CD4-positive, alpha-beta T cell (primary cell): ENCODE results near the gene MAOA. TPM values are rescaled to one million over a fixed set of nuclear protein-coding genes. Genes with fewer than 3 reads are reported as not detected.

Source experiments
- ATAC-seq: fragments of 200-7000 bp; cut with Tn5 transposase; one replicate; pipeline ENCODE4 v1.10.0; 2022; ENCODE audit warnings: mild to moderate bottlenecking; ENCODE audit not compliant: poor library complexity
- CTCF ChIA-PET: fragments of 350-600 bp; sonication (Branson Sonifier 250); formaldehyde crosslinking; loops from one replicate; lab custom pipeline; 2021; ENCODE audit warnings: antibody characterized with exemption, inconsistent platforms; lab: Charles Lee
- POLR2A ChIA-PET: fragments of 350-600 bp; sonication (Branson Sonifier 250); formaldehyde crosslinking; loops from one replicate; lab custom pipeline; 2021; ENCODE audit warnings: antibody characterized with exemption, inconsistent platforms; lab: Charles Lee
- DNase-seq, 14 experiments: peaks; one replicate each; pipeline ENCODE4 v3.0.0-alpha.2; 2013 to 2020; ENCODE audit warnings: mixed read lengths in 2 of 14
- H3K27ac ChIP-seq, 2 donors: one replicate each; pipeline versions ENCODE4 v1.5.1 to v1.7.0; 2013; ENCODE audit warnings: low read length in 2 of 2, low read depth in 1 of 2, mild to moderate bottlenecking in 1 of 2
- H3K27me3 ChIP-seq, 2 experiments: 1 replicate in 1 of 2; 2 replicates in 1 of 2; pipeline versions ENCODE4 v1.6.1 to v1.7.0; 2013; ENCODE audit warnings: low read length in 2 of 2, control low read depth in 1 of 2, mild to moderate bottlenecking in 1 of 2, moderate library complexity in 1 of 2; ENCODE audit not compliant: insufficient read depth in 2 of 2, control insufficient read depth in 1 of 2
- H3K36me3 ChIP-seq: one replicate; pipeline ENCODE4 v1.6.1; 2013; ENCODE audit warnings: low read length, control low read depth; ENCODE audit not compliant: insufficient read depth
- H3K4me1 ChIP-seq: one replicate; pipeline ENCODE4 v1.6.1; 2013; ENCODE audit warnings: low read length, control low read depth; ENCODE audit not compliant: insufficient read depth
- H3K4me3 ChIP-seq: one replicate; pipeline ENCODE4 v1.5.1; 2013; ENCODE audit warnings: mild to moderate bottlenecking, low read length, moderate library complexity
- H3K9me3 ChIP-seq, 2 experiments: 1 replicate in 1 of 2; 2 replicates in 1 of 2; pipeline versions ENCODE4 v1.6.1 to v1.7.0; 2013; ENCODE audit warnings: low read length in 2 of 2, mild to moderate bottlenecking in 2 of 2, control low read depth in 1 of 2, moderate library complexity in 1 of 2; ENCODE audit not compliant: control insufficient read depth in 1 of 2, insufficient read depth in 1 of 2
- H3K27ac Mint-ChIP-seq: one replicate; pipeline ENCODE4 v1.8.0; 2020; ENCODE audit warnings: mixed read lengths
- H3K27me3 Mint-ChIP-seq: one replicate; pipeline ENCODE4 v1.8.0; 2021; ENCODE audit warnings: mixed read lengths
- H3K36me3 Mint-ChIP-seq: one replicate; pipeline ENCODE4 v1.8.0; 2021; ENCODE audit warnings: low read depth, mixed read lengths
- H3K4me1 Mint-ChIP-seq: one replicate; pipeline ENCODE4 v1.8.0; 2021; ENCODE audit warnings: low read depth, mixed read lengths
- H3K4me3 Mint-ChIP-seq: one replicate; pipeline ENCODE4 v1.8.0; 2020; ENCODE audit warnings: mild to moderate bottlenecking, mixed read lengths
- H3K9me3 Mint-ChIP-seq: one replicate; pipeline ENCODE4 v1.8.0; 2020; ENCODE audit warnings: mixed read lengths
- intact Hi-C, 2 experiments: fragments of 100-400 bp; cut with DNase I in 1 of 2; cut with micrococcal nuclease in 1 of 2; formaldehyde crosslinking; loops; one replicate each; pipeline versions ENCODE4 v1.15.1 to v1.9.0; 2023 to 2025; cut with DNase I, micrococcal nuclease
- total RNA-seq, 174 experiments: library from RNA in 2 of 174; stranded (reverse) in 2 of 174; gene quantifications; one replicate each; pipeline ENCODE4 v1.2.3 and lab custom pipeline; 2021 to 2026
- TF ChIP-seq, protein P1 (sequence below): fragments of 200-600 bp; IDR thresholded peaks from one replicate; pipeline ENCODE4 v1.8.0; 2022; ENCODE audit warnings: antibody characterized with exemption, mild to moderate bottlenecking

Gene MAOA
- total RNA-seq, 2 experiments from 2014 or later, result not detected

DNA sequence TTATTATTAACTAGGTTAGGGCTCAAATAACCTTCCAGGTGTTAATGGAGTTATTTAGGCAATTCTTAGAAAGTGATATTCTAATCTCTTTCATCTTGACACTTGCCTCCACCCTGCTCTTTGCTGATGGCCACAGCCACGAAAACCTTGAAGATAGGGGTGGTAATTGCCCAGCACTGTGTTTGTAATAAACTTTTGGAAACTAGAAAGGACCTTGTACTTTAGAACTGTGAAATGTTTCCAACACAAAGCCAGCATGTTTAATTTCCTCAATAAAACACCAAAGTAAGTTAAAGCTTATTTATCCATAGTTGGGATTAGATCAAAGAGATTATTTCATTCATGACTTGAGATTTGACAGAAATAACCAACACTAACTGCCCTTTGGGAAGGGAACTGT is 78.3 kb downstream of the MAOA start:
- DNase-seq, result no peak
- no peak overlapping the region for H3K27ac Mint-ChIP-seq
- POLR2A ChIA-PET, result no interaction called here
- ATAC-seq, result no peak
- no peaks in the 10 kb centered on the region for H3K9me3 ChIP-seq
- H3K4me1 ChIP-seq, result no peaks in the 10 kb centered on the region
- H3K4me1 Mint-ChIP-seq, result no peaks in the 10 kb centered on the region
- H3K27me3 Mint-ChIP-seq, result peaks cover 5% of the 10 kb centered on the region
- H3K4me3 ChIP-seq, result no peak overlapping the region
- no peaks in the 10 kb centered on the region for H3K36me3 Mint-ChIP-seq
- CTCF ChIA-PET, result no interaction called here
- intact Hi-C loops, result no loop called here
- TF ChIP-seq, protein P1, sequence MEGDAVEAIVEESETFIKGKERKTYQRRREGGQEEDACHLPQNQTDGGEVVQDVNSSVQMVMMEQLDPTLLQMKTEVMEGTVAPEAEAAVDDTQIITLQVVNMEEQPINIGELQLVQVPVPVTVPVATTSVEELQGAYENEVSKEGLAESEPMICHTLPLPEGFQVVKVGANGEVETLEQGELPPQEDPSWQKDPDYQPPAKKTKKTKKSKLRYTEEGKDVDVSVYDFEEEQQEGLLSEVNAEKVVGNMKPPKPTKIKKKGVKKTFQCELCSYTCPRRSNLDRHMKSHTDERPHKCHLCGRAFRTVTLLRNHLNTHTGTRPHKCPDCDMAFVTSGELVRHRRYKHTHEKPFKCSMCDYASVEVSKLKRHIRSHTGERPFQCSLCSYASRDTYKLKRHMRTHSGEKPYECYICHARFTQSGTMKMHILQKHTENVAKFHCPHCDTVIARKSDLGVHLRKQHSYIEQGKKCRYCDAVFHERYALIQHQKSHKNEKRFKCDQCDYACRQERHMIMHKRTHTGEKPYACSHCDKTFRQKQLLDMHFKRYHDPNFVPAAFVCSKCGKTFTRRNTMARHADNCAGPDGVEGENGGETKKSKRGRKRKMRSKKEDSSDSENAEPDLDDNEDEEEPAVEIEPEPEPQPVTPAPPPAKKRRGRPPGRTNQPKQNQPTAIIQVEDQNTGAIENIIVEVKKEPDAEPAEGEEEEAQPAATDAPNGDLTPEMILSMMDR, result no peak
- H3K27me3 ChIP-seq, result no peaks in the 10 kb centered on the region
- H3K9me3 Mint-ChIP-seq, result no peaks in the 10 kb centered on the region
- no peak overlapping the region for H3K4me3 Mint-ChIP-seq
- no peak overlapping the region for H3K27ac ChIP-seq
- no peaks in the 10 kb centered on the region for H3K36me3 ChIP-seq

DNA sequence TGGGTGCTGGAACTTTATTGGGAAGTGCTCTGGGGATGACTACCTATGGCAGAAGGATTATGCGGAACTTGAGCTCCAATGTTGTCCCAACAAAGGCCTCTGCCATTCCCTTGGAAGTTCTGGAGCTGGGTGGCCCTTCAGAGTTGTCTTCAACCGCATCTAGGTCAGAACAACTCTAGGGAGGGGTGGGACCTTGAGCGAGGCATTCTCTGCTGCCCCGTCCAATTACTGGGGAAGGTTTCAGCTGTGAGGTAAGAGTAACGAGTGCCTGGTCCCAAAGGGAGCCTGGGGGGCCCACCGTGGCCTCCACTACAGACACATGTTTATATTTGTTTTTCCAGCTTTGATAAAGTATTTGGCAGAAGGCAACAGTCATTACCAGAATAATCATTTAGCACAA is 79.4 kb downstream of the MAOA start:
- TF ChIP-seq, protein P1, result no peak
- Histone ChIP-seq H3K9me3 (no peaks in the 10 kb centered on the region), H3K4me1 (no peaks in the 10 kb centered on the region), H3K27me3 (no peaks in the 10 kb centered on the region), H3K27ac (no peak overlapping the region), H3K36me3 (no peaks in the 10 kb centered on the region), H3K4me3 (no peak overlapping the region)
- intact Hi-C loops, result no loop called here
- no peak overlapping the region for H3K27ac Mint-ChIP-seq
- no peak for ATAC-seq
- H3K36me3 Mint-ChIP-seq, result no peaks in the 10 kb centered on the region
- DNase-seq, result no peak
- no peaks in the 10 kb centered on the region for H3K4me1 Mint-ChIP-seq
- CTCF ChIA-PET, result no interaction called here
- no peaks in the 10 kb centered on the region for H3K9me3 Mint-ChIP-seq
- POLR2A ChIA-PET, result no interaction called here
- peaks cover 5% of the 10 kb centered on the region for H3K27me3 Mint-ChIP-seq
- H3K4me3 Mint-ChIP-seq, result no peak overlapping the region

DNA sequence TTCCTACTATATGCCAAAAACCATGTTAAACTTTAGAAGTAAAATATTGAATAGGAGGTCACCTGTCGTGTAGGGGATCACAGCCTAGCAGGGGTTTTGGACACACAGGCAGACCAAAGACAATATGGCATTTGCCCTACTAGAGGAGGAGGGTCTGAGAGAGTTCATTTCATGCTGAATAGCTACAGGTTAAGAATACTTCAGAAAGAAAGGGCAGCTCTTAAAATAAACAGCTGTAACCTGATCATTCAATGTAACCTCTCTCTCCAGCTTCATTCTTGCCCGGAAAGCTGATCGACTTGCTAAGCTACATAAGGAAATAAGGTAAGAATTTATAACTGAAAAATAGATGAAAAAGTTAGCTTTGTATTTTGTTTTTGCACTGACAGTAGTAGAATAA is 79.9 kb downstream of the MAOA start:
- POLR2A ChIA-PET, result no interaction called here
- Mint-ChIP-seq H3K27me3 (peaks cover 5% of the 10 kb centered on the region), H3K36me3 (no peaks in the 10 kb centered on the region), H3K9me3 (no peaks in the 10 kb centered on the region), H3K27ac (no peak overlapping the region), H3K4me1 (no peaks in the 10 kb centered on the region), H3K4me3 (no peak overlapping the region)
- H3K4me3 ChIP-seq, result no peak overlapping the region
- ATAC-seq (no peak), DNase-seq (no peak)
- H3K27ac ChIP-seq, result no peak overlapping the region
- H3K4me1 ChIP-seq, result no peaks in the 10 kb centered on the region
- intact Hi-C loops, result no loop called here
- TF ChIP-seq, protein P1, result no peak
- H3K9me3 ChIP-seq, result no peaks in the 10 kb centered on the region
- CTCF ChIA-PET, result no interaction called here
- no peaks in the 10 kb centered on the region for H3K36me3 ChIP-seq
- H3K27me3 ChIP-seq, result no peaks in the 10 kb centered on the region
